Brain microvascular endothelial cell (primary cell): ENCODE measurements around the gene KCNK7.
A peak's percentile ranks its signal among the peaks of the same experiment; 100 is the strongest.

ENCODE experiments used
- DNase-seq: peaks from one replicate; pipeline ENCODE4 v3.0.0-alpha.2; 2020
- H3K27ac ChIP-seq: fragments of 250-450 bp; sonication (Bioruptor Pico); 2 replicates; pipeline ENCODE4 v1.5.1; 2020; ENCODE audit warnings: mild to moderate bottlenecking, moderate library complexity
- H3K27me3 ChIP-seq: fragments of 250-450 bp; sonication (Bioruptor Pico); replicated peaks from 2 replicates; pipeline ENCODE4 v1.5.1; 2020; ENCODE audit warnings: mild to moderate bottlenecking
- H3K36me3 ChIP-seq: fragments of 250-450 bp; sonication (Bioruptor Pico); replicated peaks from 2 replicates; pipeline ENCODE4 v1.5.1; 2020; ENCODE audit warnings: mild to moderate bottlenecking
- H3K4me3 ChIP-seq: 2 replicates; pipeline ENCODE4 v1.5.1; 2011; ENCODE audit warnings: low read depth, mild to moderate bottlenecking, control low read depth, low read length, moderate library complexity
- CTCF ChIP-seq: IDR thresholded peaks from 2 replicates; pipeline ENCODE4 v1.5.1; 2011; ENCODE audit warnings: low read depth, mild to moderate bottlenecking, moderate library complexity, low read length, control low read depth, inconsistent platforms; ENCODE audit errors: missing control alignments
- in situ Hi-C: cut with HindIII; loops from 2 replicates; pipeline ENCODE4 v1.10.0; 2017; ENCODE audit warnings: low sequenced_read_pairs, low pct_ligation_motif_present

KCNK7 gene

GRCh38 chr11:65588199-65589054 is 7.2 kb downstream of the KCNK7 start:
- Histone ChIP-seq H3K27ac (no peak overlapping the region), H3K36me3 (peaks cover 29% of the 10 kb centered on the region), H3K4me3 (no peak overlapping the region), H3K27me3 (no peaks in the 10 kb centered on the region)
- no peak for DNase-seq
- peak; percentile 83 for TF ChIP-seq CTCF
- in situ Hi-C loops: no loop called here

- in situ Hi-C loops: no loop called here
- TF ChIP-seq CTCF: no peak
- H3K27ac ChIP-seq: no peak overlapping the region
- H3K4me3 ChIP-seq: no peak overlapping the region
- peaks cover 20% of the 10 kb centered on the region for H3K36me3 ChIP-seq
- no peak for DNase-seq
- H3K27me3 ChIP-seq: no peaks in the 10 kb centered on the region
Observed at GRCh38 chr11:65586676-65587075, 8.9 kb downstream of the KCNK7 start.

- DNase-seq: no peak
- Histone ChIP-seq H3K4me3 (no peak overlapping the region), H3K27me3 (no peaks in the 10 kb centered on the region), H3K27ac (no peak overlapping the region), H3K36me3 (peaks cover 23% of the 10 kb centered on the region)
- in situ Hi-C loops: no loop called here
- no peak for TF ChIP-seq CTCF
Observed at GRCh38 chr11:65586247-65586630, 9.4 kb downstream of the KCNK7 start.

DNA sequence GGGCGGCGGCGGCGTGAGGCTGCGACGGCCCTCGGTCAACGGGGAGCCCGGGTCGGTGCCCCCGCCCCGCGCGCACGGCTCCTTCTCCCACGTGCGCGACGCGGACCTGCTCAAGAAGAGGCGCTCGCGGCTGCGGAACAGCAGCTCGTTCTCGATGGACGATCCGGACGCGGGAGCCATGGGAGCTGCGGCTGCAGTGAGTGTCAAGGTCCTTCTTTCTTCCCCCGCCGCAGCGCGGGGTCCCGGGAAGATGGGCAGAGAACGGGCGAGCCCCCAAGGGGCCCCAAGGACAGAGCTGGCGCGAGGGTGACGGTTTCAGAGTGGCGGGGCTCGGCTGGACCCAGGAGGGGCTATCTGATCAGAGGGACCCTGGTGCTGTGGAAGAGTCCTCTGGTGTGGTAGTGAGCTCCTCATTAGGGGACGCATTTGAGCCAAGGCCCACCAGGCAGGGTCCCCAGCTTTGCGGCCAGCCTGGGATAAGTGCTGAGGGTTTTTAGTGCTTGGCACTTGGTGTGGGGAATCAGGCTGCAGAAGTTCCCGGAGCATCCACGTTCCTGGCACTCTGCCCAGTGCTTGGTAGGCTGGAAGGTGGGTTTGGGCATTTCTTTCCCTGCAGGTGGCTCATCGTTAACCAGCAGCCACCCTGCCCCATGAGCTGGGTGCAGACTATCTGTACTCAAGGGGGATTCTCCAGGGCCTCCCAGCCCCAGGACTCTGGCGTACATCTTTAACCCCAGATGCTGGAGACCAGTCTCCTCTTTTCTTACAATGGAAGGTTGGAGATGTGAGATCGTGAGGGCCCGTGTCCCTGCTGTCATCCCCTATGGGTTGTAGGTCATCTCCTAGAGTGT is 10.0 kb downstream of the KCNK7 start:
- TF ChIP-seq CTCF: no peak
- no peak overlapping the region for H3K27ac ChIP-seq
- H3K36me3 ChIP-seq: peaks cover 25% of the 10 kb centered on the region
- no peak overlapping the region for H3K4me3 ChIP-seq
- in situ Hi-C loops: no loop called here
- DNase-seq: no peak
- no peaks in the 10 kb centered on the region for H3K27me3 ChIP-seq

GRCh38 chr11:65584723-65585171 is 10.9 kb downstream of the KCNK7 start:
- no peaks in the 10 kb centered on the region for H3K27me3 ChIP-seq
- H3K4me3 ChIP-seq: no peak overlapping the region
- no peak overlapping the region for H3K27ac ChIP-seq
- TF ChIP-seq CTCF: no peak
- no peak for DNase-seq
- peaks cover 33% of the 10 kb centered on the region for H3K36me3 ChIP-seq
- in situ Hi-C loops: no loop called here
